RCC 7860 (cell line): ENCODE results near the gene MAP3K8.
"Not testable (repeated sequence)": the region's sequence is repeated elsewhere in the genome, so short reads cannot be mapped to it uniquely, and the experiment has no call there.

Source experiments
- DNase-seq: peaks from one replicate; pipeline ENCODE4 v3.0.0-alpha.2; 2015; ENCODE audit warnings: low spot score
- FAIRE-seq: peaks from 2 replicates; lab custom pipeline; 2012; peaks lifted over from hg19 to GRCh38; lab: Jason Lieb, UNC

Gene MAP3K8

DNA sequence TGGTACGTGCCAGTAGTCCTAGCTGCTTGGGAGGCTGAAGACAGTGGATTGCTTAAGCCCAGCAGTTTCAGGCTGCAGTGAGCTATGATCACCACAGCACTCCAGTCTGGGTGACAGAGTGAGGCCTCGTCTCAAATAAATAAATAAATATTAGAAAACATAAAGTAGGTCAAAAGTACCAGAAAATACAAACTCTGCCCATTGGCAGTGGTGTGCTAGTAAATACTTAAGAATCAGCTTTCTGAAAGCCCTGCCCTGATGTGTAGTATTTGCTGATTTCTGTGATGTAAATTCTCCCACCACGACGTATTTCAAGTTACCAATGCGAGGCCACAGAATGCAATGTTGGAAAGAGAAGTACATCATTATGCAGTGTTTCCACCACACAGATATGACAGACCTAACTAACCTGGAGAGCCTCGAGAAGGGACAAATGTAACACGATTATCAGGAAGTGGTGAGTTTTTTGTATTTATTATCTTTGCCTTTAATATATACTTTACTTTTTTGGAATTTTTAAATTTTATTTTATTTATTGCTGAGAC is 11.8 kb upstream of the MAP3K8 start:
- DNase-seq: no peak
- no peak for FAIRE-seq

DNA sequence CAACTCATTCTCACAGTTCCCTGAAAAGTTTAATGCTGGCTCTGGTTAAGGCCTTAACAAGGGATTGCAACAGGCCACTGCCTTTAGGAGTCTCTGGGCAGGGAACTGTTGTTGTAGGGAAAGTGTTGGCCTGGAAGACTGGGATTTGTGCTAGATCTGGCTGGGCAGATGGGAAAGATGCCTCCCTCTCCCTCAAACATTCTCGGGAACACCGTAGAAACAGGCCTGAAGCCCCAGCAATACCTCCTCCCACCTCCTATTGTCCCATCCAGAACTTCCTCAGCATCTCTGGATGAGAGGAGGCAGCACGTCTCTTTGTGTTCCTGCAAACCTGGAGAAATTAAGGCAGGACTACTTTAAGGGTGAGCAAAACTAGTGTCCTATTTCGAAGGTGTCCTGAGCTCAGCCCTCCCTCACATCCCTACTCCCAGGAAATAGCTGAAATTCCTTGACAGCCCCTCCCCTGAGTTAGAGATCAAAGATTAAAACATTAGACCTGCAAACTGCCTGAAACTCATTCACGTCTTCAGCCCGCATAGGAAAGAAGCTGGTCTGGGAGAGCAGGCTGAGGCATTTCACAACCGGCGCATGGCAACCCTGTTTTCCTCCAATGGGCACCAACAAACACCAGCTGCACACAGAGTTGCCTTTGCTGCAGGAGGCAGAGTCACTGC is 10.9 kb upstream of the MAP3K8 start:
- peak; percentile 77 for DNase-seq
- no peak for FAIRE-seq

DNA sequence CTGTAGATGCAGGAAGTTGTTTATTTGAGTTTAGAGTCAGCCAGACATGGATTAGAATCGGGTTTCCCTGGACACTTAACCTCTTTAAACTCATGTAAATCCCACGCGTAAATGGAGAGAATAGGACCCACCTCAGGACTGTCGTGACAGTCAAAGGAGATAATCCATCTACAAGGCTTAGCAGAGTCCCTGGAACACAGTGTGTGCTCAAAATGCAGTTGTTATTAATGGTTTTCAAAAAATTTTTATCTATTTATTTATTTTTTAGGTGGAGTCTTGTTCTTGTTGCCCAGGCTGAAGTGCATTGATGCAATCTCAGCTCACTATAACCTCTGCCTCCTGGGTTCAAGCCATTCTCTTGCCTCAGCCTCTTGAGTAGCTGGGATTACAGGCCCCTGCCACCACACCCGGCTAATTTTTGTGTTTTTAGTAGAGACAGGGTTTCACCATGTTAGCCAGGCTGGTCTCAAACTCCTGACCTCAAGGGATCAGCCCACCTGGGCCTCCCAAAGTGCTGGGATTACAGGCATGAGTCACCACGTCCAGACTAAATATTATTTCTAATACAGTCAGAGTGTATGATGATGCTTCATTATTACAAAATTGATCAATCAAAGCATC is 10.2 kb upstream of the MAP3K8 start:
- not testable (repeated sequence) for FAIRE-seq, DNase-seq

DNA sequence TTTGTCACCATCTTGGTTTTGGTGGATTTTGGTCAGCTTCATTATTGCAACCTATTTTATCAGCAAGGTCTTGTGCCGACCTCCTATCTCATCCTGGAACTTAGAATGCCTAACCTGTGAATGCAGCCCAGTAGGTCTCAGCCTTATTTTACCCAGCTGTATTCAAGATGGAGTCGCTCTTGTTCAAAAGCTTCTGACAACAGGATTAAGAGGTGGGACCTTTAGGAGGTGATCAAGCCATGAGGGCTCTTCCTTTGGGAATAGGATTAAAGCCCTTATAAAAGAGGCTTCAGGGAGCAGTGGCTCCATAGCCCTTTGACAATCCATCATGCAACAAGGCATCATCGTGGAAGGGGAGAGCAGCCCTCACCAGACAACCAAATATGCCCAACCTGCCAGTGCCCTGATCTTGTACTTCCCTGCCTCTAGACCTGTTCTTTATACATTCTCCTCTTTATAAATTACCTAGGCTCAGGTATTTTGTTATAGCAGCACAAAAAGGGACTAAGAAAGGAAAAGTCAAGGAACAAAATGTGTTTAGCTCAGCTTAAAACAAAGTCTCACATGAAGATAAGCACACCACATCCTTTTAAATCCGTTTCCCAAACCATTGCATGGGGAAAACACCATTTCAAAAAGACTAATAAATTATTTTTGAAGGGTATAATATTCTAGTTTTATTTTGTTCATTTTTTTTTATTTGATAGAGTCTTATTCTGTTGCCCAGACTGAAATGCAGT is 8.5 kb upstream of the MAP3K8 start:
- FAIRE-seq: no peak
- no peak for DNase-seq

DNA sequence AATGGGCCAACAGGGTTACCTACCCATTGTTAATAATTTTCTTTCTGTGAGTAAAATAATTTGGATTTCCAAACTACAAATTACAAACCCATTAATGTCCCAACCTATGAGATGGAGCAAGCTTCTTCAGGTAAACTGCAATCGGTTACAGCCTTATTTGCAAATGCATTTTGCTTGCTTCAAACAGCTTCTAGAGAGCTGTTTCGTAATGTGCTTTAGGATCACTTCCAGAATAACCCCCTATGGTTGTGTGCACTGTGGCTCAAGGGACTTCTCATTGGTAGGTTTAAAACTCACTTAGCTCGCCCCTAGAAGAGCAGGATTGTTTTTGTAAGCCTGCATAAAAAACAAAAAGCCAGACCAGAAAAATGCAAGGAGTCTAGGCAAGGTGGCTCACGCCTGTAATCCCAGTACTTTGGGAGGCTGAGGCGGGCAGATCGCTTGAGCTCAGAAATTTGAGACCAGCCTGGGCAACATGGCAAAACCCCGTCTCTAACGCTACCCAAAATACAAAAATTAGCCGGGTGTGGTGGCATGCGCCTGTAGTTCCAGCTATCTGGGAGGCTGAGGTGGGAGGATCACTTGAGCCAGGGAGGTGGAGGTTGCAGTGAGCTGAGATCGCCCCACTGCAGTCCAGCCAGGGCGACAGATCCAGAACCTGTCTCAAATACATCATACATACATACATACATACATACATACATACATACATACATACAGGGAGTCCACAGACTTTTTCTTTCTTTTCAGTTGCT is 3.3 kb upstream of the MAP3K8 start:
- FAIRE-seq (no peak), DNase-seq (no peak)

DNA sequence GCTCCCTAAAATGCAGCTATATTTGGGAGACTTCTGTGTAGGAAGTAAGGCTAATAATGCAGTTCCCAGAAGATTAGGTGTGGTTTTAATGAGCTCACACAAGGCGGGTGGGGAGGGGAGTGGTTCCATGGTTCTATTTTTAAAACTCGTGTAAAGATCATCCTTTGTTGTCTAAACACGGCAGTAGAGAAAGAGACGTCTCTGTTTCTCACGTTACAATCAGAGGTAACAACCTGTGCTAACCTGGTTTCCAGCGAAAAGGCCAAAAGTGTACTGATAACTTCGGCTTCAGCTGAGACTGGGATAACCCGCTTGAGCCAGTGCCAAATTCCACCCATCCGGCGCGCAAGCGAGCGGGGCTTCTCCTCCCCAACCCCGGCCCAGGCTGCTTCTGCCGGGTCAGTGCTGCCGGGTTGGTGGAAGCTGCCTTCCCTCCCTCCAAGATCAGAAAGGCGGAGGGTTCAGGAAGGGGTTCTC is 2.5 kb upstream of the MAP3K8 start:
- DNase-seq (no peak), FAIRE-seq (no peak)

DNA sequence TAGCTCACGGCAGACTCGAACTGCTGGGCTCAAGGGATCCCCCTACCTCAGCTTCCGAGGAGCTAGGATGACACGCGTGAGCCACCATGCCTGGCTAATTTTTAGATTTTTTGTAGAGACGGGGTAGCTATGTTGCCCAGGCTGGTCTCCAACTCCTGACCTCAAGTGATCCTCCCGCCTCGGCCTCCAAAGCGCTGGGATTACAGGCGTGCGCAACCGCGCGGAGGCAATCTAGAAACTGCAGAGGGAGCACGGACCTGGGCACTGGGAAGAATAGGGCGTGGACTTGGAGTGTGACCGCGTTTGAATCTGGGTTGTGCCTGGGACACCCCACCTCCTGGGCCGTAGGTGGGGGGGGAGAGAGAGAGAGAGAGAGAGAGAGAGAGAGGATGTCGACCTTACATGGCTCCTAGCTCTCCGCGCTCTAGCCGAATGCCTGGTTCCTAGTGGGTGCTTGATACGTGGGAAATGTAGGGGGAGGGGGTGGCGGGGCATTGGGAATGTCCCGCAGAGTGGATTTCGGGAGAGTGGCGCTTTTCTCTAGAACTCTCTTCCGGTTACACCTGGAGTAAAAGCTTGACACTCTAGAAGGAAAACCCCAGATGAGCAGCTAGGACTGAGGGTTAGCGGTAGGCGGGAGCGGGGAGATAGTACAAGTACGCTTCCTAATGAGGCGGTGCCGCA is 1.2 kb upstream of the MAP3K8 start:
- FAIRE-seq (no peak), DNase-seq (peak; percentile 25)

DNA sequence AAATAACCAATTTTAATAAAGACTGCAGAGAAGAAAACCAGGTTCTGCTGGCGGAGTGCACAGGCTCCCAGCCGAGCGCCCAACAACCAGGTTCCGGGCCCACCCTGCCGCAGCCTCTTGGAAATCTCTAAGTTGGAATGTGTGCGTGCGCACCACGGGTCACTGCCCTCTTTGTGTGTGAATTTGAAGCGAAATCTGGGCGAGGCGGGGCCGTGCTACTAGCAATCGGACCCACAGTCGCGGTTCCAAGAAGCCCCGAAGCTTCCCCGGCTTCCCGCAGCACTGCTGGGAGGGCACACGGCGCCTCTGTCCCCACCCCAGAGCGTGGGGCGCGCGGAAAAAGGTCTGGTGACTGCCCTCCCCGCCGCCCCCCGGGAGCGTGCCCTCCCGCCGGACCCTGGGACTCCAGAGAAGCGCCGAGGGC is 666 bp upstream of the MAP3K8 start:
- FAIRE-seq (no peak), DNase-seq (peak; percentile 68)

DNA sequence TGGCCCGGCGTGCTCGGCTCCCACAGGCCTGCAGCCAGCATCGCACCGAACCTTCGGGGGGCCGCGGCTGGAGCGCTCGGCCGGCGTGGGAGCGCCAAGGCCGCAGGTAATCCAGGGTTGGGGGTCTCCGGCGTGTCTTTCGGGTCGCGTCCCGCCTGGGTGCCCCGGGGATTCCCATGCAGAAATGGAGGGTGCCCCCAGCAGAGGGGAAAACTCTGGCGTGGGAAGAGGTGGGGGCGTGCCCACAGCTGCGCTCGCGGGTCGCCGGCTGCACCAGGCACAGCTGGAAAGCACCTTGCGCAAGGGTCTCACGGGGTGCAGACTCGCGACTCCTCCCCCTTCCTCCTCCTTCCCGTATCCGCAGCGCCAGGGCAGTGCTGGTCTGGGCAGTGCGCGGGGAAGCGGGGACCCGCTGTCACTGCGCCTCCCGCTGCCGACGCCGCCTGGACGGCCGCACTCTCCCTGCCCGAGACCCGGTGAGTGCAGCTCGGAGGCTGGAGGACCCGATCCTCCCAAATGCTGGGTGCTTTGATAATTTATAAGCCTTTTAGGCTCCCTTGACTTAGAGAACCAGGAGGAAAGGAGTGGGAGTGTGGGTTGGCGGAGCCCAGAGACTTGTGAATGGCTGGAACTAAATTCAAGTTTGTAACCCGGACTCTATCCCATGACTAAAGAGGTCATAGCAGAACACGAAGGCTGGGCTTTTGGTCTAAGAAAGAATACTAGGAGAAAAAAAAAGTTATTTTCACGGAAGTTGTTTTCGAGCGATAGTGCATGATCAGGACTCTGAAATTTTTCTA is 489 bp downstream of the MAP3K8 start:
- DNase-seq: peak; percentile 72

DNA sequence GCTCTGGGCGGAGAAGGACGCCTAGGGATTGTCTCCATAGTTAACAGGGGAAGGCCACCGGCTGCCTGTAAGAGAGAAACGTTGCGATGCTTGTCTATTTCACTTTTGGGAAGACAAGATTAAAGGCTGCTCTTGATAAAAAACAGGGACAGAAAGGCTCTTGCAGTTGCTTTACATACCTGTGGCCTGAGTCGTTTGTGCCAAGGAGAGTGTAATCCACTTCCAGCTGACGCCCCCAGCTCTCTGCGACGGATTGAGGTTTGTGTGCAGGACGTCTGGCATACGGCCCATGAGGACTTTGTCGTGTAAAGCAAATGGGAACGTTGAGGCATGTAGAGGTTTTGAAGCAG is 1.1 kb downstream of the MAP3K8 start:
- no peak for FAIRE-seq

More for the DNA sequence above, 489 bp downstream of the MAP3K8 start:
- no peak for FAIRE-seq

DNA sequence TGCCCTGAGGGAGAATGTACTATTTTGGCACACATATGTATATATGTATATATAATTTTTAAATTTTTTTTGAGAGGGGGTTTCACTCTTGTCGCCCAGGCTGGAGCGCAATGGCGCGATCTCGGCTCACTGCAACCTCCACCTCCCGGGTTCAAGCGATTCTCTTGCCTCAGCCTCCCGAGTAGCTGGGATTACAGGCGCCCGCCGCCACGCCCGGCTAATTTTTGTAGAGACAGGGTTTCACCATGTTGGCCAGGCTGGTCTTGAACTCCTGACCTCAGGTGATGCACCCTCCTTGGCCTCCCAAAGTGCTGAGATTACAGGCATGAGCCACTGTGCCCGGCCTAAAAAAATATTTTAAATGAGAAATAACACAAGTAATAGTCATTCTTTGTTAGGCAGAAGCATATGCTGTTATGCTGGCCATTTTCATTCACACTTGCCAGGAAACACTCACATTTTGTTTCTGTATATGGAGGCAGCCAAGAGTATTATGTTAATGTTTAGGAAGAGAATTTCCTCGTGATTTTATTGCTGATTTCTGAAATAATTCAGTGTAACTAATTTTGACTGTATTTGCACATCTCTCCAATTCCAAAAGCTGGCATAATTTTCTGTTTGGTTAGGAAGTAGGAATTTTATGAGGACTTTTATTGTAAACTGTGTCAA is 1.6 kb downstream of the MAP3K8 start:
- not testable (repeated sequence) for FAIRE-seq, DNase-seq

More for the DNA sequence above, 1.1 kb downstream of the MAP3K8 start:
- peak; percentile 53 for DNase-seq

DNA sequence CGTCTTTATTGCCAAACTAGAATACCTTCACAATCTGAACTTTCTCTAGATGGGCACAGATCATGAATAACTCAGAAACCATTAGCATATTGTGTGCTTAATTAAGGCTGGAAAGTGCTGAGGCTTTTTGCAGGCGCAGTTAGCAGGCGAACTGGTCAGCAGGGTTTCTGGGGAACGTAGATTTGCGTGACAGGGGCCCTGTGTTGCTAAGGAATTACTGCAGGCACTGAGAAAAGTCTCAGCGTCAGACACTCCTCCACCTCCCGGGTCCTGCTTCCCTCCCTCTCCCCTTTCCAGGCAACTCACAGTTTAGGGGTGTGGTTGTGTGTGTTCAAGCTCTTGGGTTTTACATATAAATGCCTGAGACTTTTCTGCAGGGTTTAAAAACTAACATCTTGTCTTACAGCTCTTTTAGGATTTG is 2.2 kb downstream of the MAP3K8 start:
- FAIRE-seq (peak; percentile 56), DNase-seq (peak; percentile 67)

DNA sequence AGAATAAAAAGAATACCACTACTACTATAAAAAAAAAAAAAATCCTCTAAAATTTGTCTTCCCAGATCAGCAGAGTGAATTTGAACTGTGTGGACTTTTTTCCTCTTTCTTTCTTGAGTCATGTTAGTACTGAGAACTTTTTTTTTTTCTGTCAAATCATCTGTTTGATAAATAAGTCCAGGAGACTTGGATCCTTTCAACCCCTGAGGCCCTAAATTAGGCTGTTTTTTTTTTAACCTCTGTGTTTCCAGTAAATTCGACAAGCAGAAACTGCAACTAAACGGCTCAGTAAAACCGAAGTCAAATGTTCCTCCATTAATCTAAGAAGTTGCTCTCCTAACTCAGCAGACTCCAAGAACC is 2.7 kb downstream of the MAP3K8 start:
- DNase-seq (no peak), FAIRE-seq (peak; percentile 4)

DNA sequence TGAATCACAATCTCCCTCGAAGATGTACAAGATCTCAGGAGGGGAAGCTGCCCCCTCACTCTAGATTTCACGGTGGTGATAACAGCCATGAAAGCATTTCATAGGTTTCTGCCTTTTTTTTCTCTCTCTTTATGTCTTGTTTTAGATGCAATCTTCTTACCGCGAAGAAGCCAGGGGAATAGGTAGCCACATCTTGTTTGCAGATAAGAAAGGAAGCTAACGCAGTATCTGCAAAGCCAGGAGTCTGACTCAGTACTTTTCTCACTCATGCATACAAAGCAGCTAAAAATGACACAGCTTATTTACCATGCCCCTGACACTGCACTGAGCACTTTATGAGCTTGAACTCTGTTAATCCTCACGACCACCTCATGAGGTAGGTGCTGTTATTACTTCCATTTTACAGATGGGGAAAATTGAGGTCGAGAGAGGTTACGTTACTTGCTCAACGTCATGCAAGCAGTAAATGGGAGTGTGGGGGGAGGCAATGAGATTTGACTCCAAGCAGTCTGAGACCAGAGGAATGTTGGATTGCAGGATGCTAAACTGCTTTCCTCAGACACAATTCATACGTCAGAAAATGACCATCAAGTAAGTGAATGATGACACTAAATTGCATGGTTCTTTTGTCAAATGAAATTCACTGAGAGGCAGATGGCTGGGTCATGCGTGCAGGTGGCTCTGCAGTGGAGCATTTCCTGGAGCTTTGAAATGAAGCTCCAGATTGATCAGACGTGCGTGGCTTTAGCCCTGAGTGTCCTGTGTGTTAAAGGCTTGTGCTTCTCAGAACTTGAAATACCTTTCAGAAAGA is 3.3 kb downstream of the MAP3K8 start:
- DNase-seq (peak; percentile 78), FAIRE-seq (peak; percentile 84)

DNA sequence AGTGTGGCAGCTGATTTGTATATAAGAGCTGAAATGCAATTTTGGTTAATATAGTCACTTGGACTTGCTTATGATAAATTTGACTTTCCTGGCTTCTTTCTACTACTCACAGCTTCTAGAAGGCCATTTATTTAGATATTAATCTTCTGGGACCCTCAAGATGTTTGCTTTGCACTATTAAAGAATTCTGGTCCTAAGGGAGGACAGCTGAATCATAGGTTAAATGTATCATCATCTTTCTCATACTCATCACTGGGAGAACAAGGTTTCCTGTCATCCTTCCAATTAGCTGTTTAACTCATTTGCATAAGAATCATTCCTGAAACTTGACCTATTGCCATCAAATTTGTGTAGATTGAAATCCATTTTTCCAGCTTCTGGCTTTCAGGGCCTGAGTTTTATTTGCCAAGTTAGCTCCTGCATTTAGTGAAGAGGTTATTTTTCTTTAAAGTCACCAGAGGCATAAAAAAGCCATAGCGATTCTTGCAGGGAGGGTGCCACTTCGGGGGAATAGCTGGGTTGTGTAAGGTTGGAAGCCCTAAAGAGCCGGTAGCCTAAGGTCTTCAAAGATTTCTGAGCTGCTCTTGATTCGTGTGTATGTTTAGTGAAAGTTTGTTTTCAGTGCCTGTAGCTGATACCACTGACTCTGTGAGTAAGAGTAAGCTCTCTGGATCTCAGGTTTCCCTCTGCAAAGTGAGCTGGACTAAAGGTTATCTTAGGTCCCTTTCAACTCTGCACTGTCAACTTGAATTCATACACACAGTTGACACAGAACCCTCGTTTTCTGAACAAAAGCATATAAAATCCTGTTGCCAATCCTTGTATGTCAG is 4.3 kb downstream of the MAP3K8 start:
- no peak for DNase-seq
- FAIRE-seq: no peak

DNA sequence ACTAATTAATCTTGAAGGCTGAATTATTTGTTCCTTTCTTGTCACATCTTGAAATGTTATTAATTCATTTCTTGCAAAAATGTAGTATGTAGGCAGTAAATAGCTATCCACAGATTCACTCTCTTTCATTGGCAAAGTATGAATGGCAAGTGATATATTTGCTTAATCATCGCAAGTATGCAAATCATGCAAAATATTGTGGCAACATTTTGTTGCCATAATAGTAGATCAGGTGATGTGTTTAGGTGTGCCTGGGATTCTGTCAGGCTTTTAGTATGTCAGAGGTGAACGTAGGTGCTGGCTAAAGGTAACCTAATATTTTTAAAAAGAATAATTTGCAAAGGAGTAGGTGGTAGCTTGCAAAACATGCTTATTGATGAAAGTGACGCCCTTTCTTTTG is 5.9 kb downstream of the MAP3K8 start:
- FAIRE-seq (no peak), DNase-seq (no peak)

DNA sequence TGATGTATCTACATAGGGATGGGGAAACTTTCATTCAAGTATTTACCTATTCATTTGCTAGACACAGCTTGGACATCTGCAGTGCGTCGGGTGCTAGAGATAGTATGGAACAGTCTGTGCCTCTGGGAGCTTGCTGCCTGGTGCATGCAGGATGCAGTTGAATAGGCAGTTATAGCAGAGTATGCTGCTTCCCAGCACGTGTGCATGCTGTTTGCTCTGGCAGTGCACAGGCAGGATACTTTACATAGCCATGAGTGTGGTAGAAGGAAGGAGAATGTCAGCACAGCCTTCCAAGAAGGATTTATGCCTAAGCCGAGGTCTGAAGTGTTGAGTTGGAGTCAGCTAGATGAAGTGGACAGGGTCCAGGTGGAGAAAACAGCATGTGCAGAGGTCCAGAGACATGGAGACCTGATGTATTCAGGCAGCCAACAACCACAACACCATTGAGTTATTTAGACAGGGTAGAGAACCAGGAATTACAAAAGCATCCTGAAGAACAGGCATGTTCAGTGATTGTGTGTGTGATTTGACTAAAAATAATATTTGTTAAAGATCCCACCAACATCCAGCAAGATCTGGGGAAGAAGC is 8.1 kb downstream of the MAP3K8 start:
- no peak for DNase-seq
- no peak for FAIRE-seq
